OCI-LY7 (cell line): Measurements from ENCODE around the gene EEF1A2. TPM values are rescaled to one million over a fixed set of nuclear protein-coding genes. Genes with fewer than 3 reads are reported as not detected.

Experiments used
- BruUV-seq: library from RNA; stranded (reverse); fragments of 400-500 nt; replicated peaks from 2 replicates; lab custom pipeline; 2021; lab: Mats Ljungman, UMichigan
- CTCF ChIA-PET: fragments of 300-600 bp; sonication (Branson Sonifier 250); formaldehyde crosslinking; loops from one replicate; lab custom pipeline; 2022; ENCODE audit warnings: antibody characterized with exemption; ENCODE audit not compliant: unreplicated experiment; lab: Charles Lee
- POLR2A ChIA-PET: fragments of 300-600 bp; sonication (Branson Sonifier 250); formaldehyde crosslinking; loops from one replicate; lab custom pipeline; 2022; ENCODE audit warnings: antibody characterized with exemption; lab: Charles Lee
- DNase-seq: peaks from one replicate; pipeline ENCODE4 v3.0.0-alpha.2; 2015; ENCODE audit warnings: low spot score
- H2AFZ ChIP-seq: fragments of 200-600 bp; sonication (generic), shearing (Covaris generic); 2 replicates; pipeline ENCODE4 v1.6.1; 2014; ENCODE audit warnings: mild to moderate bottlenecking, antibody characterized with exemption, low read length, moderate library complexity
- H3K27ac ChIP-seq: fragments of 200-600 bp; sonication (generic); 2 replicates; pipeline ENCODE4 v1.5.1; 2014; ENCODE audit warnings: mixed run types, low read depth, mild to moderate bottlenecking, moderate library complexity, low read length, inconsistent platforms; ENCODE audit not compliant: poor library complexity, severe bottlenecking
- H3K36me3 ChIP-seq: fragments of 200-600 bp; sonication (generic); 2 replicates; pipeline ENCODE4 v1.6.1; 2014; ENCODE audit warnings: mild to moderate bottlenecking, antibody characterized with exemption, low read length, moderate library complexity, mixed read lengths; ENCODE audit not compliant: insufficient read depth
- H3K4me1 ChIP-seq: fragments of 200-600 bp; sonication (generic); 2 replicates; pipeline ENCODE4 v1.5.1; 2014; ENCODE audit warnings: mild to moderate bottlenecking, low read length; ENCODE audit not compliant: insufficient read depth, poor library complexity, severe bottlenecking
- H3K4me2 ChIP-seq: fragments of 200-600 bp; sonication (generic); 2 replicates; pipeline ENCODE4 v1.6.1; 2014; ENCODE audit warnings: mild to moderate bottlenecking, low read length
- H3K4me3 ChIP-seq: fragments of 200-600 bp; sonication (generic); 2 replicates; pipeline ENCODE4 v1.5.1; 2014; ENCODE audit warnings: mild to moderate bottlenecking, low read depth, low read length; ENCODE audit not compliant: poor library complexity, severe bottlenecking
- H3K79me2 ChIP-seq: fragments of 200-600 bp; sonication (generic); 2 replicates; pipeline ENCODE4 v1.6.1; 2016; ENCODE audit warnings: low read depth, mild to moderate bottlenecking, low read length, moderate library complexity, mixed read lengths; ENCODE audit not compliant: insufficient read depth
- H3K9me2 ChIP-seq: fragments of 200-600 bp; sonication (generic); 2 replicates; pipeline ENCODE4 v1.6.1; 2016; ENCODE audit warnings: mild to moderate bottlenecking, low read length, mixed read lengths; ENCODE audit not compliant: insufficient read depth
- H3K9me3 ChIP-seq: fragments of 200-600 bp; sonication (generic); 2 replicates; pipeline ENCODE4 v1.6.1; 2014; ENCODE audit warnings: mild to moderate bottlenecking, mixed run types, low read length, mixed read lengths
- H4K20me1 ChIP-seq: fragments of 200-600 bp; sonication (generic); 2 replicates; pipeline ENCODE4 v1.6.1; 2014; ENCODE audit warnings: mild to moderate bottlenecking, antibody characterized with exemption, low read length, moderate library complexity, mixed read lengths; ENCODE audit not compliant: insufficient read depth
- EZH2phosphoT487 ChIP-seq: fragments of 200-600 bp; sonication (generic); IDR thresholded peaks from 2 replicates; pipeline ENCODE4 v1.6.1; 2018; ENCODE audit warnings: low read depth, borderline replicate concordance, mild to moderate bottlenecking, mixed run types, antibody characterized with exemption, low read length, moderate library complexity, mixed read lengths
- intact Hi-C: fragments of 100-400 bp; cut with micrococcal nuclease; formaldehyde crosslinking; loops from one replicate; pipeline ENCODE4 v1.10.0; 2022; ENCODE audit not compliant: unreplicated experiment
- total RNA-seq, 2 experiments: library from RNA; depleted of rRNA in 1 of 2; stranded (reverse); fragments of >200 nt in 1 of 2; shearing (Covaris generic) in 1 of 2; gene quantifications; 2 replicates each; pipeline ENCODE4 v1.2.3, GENCODE V29; 2014 to 2022
- TF ChIP-seq, protein P1 (sequence below): fragments of 200-600 bp; sonication (generic); conservative IDR thresholded peaks from 2 replicates; pipeline ENCODE4 v1.5.1; 2014; ENCODE audit warnings: mild to moderate bottlenecking, antibody characterized with exemption, low read length, moderate library complexity, mixed read lengths

The EEF1A2 gene
- total RNA-seq, 2 experiments from 2014 or later, result 0.22 TPM; not detected in 1

GRCh38 chr20:63487116-63487764, 11.6 kb downstream of the EEF1A2 start:
- POLR2A ChIA-PET, result no interaction called here
- H3K9me2 ChIP-seq, result no peaks in the 10 kb centered on the region
- intact Hi-C loops, result no loop called here
- H3K4me2 ChIP-seq, result no peak overlapping the region
- H3K36me3 ChIP-seq, result no peaks in the 10 kb centered on the region
- DNase-seq, result no peak
- H3K79me2 ChIP-seq, result no peaks in the 10 kb centered on the region
- TF ChIP-seq EZH2phosphoT487, result no peak
- TF ChIP-seq, protein P1, sequence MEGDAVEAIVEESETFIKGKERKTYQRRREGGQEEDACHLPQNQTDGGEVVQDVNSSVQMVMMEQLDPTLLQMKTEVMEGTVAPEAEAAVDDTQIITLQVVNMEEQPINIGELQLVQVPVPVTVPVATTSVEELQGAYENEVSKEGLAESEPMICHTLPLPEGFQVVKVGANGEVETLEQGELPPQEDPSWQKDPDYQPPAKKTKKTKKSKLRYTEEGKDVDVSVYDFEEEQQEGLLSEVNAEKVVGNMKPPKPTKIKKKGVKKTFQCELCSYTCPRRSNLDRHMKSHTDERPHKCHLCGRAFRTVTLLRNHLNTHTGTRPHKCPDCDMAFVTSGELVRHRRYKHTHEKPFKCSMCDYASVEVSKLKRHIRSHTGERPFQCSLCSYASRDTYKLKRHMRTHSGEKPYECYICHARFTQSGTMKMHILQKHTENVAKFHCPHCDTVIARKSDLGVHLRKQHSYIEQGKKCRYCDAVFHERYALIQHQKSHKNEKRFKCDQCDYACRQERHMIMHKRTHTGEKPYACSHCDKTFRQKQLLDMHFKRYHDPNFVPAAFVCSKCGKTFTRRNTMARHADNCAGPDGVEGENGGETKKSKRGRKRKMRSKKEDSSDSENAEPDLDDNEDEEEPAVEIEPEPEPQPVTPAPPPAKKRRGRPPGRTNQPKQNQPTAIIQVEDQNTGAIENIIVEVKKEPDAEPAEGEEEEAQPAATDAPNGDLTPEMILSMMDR, result no peak
- H3K9me3 ChIP-seq, result no peaks in the 10 kb centered on the region
- H3K4me3 ChIP-seq, result no peak overlapping the region
- no TSS peak for BruUV-seq
- H3K4me1 ChIP-seq, result no peaks in the 10 kb centered on the region
- H3K27ac ChIP-seq, result no peak overlapping the region
- H2AFZ ChIP-seq, result no peak overlapping the region
- no peaks in the 10 kb centered on the region for H4K20me1 ChIP-seq
- CTCF ChIA-PET, result no interaction called here

DNA sequence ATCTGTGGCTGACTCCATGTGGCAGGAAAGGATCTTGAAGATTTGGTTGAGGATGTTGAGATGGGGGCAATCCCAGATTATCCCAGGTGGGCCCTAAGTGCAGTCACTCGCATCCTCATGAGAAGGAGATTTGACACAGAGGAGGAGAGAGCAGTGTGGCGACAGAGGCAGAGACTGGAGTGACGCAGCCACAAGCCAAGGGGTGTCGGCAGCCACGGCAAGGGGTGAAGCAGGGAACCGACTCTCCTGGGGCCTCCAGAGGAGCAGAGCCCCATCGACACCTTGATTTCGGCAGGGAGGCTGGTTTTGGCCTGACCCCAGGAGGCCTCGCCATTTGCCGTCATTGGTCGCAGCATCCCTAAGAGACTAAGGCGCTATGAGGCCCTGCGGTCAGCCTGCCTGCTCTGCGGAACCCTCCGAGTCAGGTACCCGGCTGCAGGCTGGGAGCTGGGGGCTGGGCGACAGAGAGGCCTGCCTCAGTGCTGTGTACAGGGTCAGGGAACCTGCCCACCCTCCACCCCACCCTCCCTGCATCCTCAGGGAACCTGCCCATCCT, 12.5 kb downstream of the EEF1A2 start:
- no TSS peak for BruUV-seq
- no peak for TF ChIP-seq EZH2phosphoT487
- TF ChIP-seq, protein P1, result no peak
- H2AFZ ChIP-seq, result no peak overlapping the region
- CTCF ChIA-PET, result no interaction called here
- no peaks in the 10 kb centered on the region for H3K4me1 ChIP-seq
- no peak overlapping the region for H3K27ac ChIP-seq
- H4K20me1 ChIP-seq, result no peaks in the 10 kb centered on the region
- H3K36me3 ChIP-seq, result no peaks in the 10 kb centered on the region
- POLR2A ChIA-PET, result no interaction called here
- intact Hi-C loops, result no loop called here
- no peaks in the 10 kb centered on the region for H3K9me2 ChIP-seq
- H3K4me2 ChIP-seq, result no peak overlapping the region
- no peaks in the 10 kb centered on the region for H3K9me3 ChIP-seq
- no peaks in the 10 kb centered on the region for H3K79me2 ChIP-seq
- no peak overlapping the region for H3K4me3 ChIP-seq
- DNase-seq, result no peak

DNA sequence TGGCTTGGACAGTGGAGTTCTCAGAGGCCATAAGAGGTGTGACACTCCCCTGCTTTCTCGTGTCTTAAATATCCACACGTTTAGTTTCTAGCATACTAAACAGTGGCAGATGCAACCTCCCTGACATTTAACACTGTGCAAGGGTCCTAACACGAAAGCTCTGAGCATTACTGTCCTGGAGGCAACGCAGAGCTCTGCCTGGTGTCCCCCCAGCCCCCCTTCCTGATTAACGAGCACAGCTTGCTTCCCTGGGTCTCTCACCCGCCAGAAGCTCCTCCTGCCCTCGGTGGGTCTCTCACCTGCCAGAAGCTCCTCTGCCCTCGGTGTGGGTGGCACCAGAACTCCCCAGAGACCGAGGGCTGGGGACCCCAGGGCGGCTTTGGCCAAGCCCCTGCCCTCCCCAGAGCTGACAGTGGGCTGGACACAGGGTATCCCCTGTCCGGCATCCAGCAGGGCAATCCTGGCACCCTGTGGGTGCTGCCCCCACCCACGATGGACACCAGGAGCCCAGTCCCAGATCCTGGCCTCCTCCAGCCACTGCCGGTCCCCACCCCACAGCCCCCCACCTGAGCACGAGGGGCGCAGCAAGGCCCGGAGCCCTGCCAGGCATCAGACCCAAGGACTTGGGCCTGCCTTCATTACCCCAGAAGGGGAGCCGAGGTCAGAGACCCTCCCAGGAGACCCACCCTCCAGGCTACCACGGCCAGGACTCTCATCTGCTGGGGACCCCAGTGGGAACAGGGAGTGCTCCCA, 14.1 kb downstream of the EEF1A2 start:
- no peak for TF ChIP-seq EZH2phosphoT487
- TF ChIP-seq, protein P1, result no peak
- intact Hi-C loops, result no loop called here
- POLR2A ChIA-PET, result interaction anchor here (0.5 kb wide), 1 partner anchor 9 kb away, joined by 4 read pairs; no protein-coding TSS in a partner anchor
- no peak for DNase-seq
- Histone ChIP-seq H3K4me1 (no peaks in the 10 kb centered on the region), H3K9me2 (no peaks in the 10 kb centered on the region), H4K20me1 (no peaks in the 10 kb centered on the region), H2AFZ (no peak overlapping the region), H3K9me3 (no peaks in the 10 kb centered on the region), H3K36me3 (no peaks in the 10 kb centered on the region), H3K4me3 (no peak overlapping the region), H3K27ac (no peak overlapping the region), H3K79me2 (no peaks in the 10 kb centered on the region), H3K4me2 (no peak overlapping the region)
- BruUV-seq, result no TSS peak
- CTCF ChIA-PET, result no interaction called here
